GM12878 (cell line): ENCODE measurements around the gene SLCO4A1. TPM values are rescaled to one million over a fixed set of nuclear protein-coding genes. Genes with fewer than 3 reads are reported as not detected.

Source experiments
- ATAC-seq: fragments of 200-7000 bp; cut with Tn5 transposase; 3 replicates; pipeline ENCODE4 v1.9.1; 2020; ENCODE audit warnings: mild to moderate bottlenecking, moderate library complexity
- BruUV-seq: library from RNA; stranded (reverse); fragments of 400-500 nt; replicated peaks from 2 replicates; lab custom pipeline; 2021; lab: Mats Ljungman, UMichigan
- CTCF ChIA-PET: fragments of 300-600 bp; sonication (Branson Sonifier 250); formaldehyde crosslinking; extraction: SDS; loops from one replicate; lab custom pipeline; 2021; ENCODE audit warnings: inconsistent platforms; lab: Yijun Ruan, JAX
- POLR2A ChIA-PET: fragments of 350-600 bp; formaldehyde crosslinking; extraction: SDS; loops from one replicate; lab custom pipeline; 2021; ENCODE audit warnings: inconsistent platforms; lab: Charles Lee
- RAD21 ChIA-PET: fragments of 300-600 bp; sonication (Branson Sonifier 250); formaldehyde crosslinking; loops from one replicate; lab custom pipeline; 2023; ENCODE audit warnings: antibody characterized with exemption; ENCODE audit not compliant: unreplicated experiment; lab: Charles Lee
- SMC1A ChIA-PET: fragments of 300-600 bp; sonication (Branson Sonifier 250); formaldehyde crosslinking; loops from one replicate; lab custom pipeline; 2023; ENCODE audit not compliant: unreplicated experiment, uncharacterized antibody; lab: Charles Lee
- DNase-seq: peaks from one replicate; pipeline ENCODE4 v3.0.0-alpha.2; 2011; ENCODE audit warnings: low read depth, low spot score
- FAIRE-seq: peaks from 3 replicates; lab custom pipeline; 2011; peaks lifted over from hg19 to GRCh38; lab: Jason Lieb, UNC
- H2AFZ ChIP-seq: 2 replicates; pipeline ENCODE4 v1.6.0; 2011; ENCODE audit warnings: low read depth, low read length, control low read depth; ENCODE audit not compliant: control insufficient read depth
- H3K27ac ChIP-seq: 2 replicates; pipeline ENCODE4 v1.5.1; 2011; ENCODE audit warnings: control low read depth; ENCODE audit not compliant: control insufficient read depth, insufficient read depth
- H3K27me3 ChIP-seq, 2 experiments: replicated peaks in 1 of 2; 2 replicates each; pipeline versions ENCODE4 v1.6.0 to v1.6.1; 2011; ENCODE audit warnings: low read length in 1 of 2; ENCODE audit not compliant: control insufficient read depth in 2 of 2, insufficient read depth in 2 of 2
- H3K36me3 ChIP-seq, 2 experiments: 2 replicates each; pipeline ENCODE4 v1.5.1; 2011; ENCODE audit warnings: low read length in 1 of 2; ENCODE audit not compliant: control insufficient read depth in 2 of 2, insufficient read depth in 2 of 2
- H3K4me1 ChIP-seq: 2 replicates; pipeline ENCODE4 v1.6.1; 2011; ENCODE audit warnings: mild to moderate bottlenecking, low read length, moderate library complexity, mixed read lengths; ENCODE audit not compliant: control insufficient read depth, insufficient read depth
- H3K4me2 ChIP-seq: 2 replicates; pipeline ENCODE4 v1.6.0; 2011; ENCODE audit warnings: control low read depth; ENCODE audit not compliant: control insufficient read depth, insufficient read depth
- H3K4me3 ChIP-seq: fragments of 200-600 bp; sonication (generic); 2 replicates; pipeline ENCODE4 v1.5.1; 2016
- H3K79me2 ChIP-seq: 2 replicates; pipeline ENCODE4 v1.6.0; 2011; ENCODE audit warnings: low read length; ENCODE audit not compliant: control insufficient read depth, insufficient read depth
- H3K9ac ChIP-seq: 2 replicates; pipeline ENCODE4 v1.8.0; 2011; ENCODE audit warnings: low read length, control low read depth, mixed read lengths; ENCODE audit not compliant: control insufficient read depth, insufficient read depth
- H3K9me3 ChIP-seq: replicated peaks from 3 replicates; pipeline ENCODE4 v1.5.1; 2011; ENCODE audit warnings: mild to moderate bottlenecking, low read length; ENCODE audit not compliant: control insufficient read depth, insufficient read depth
- H4K20me1 ChIP-seq: 2 replicates; pipeline ENCODE4 v1.6.0; 2011; ENCODE audit not compliant: control insufficient read depth, insufficient read depth
- BCL11A ChIP-seq: IDR thresholded peaks from 2 replicates; pipeline ENCODE4 v1.6.1; 2011; ENCODE audit warnings: low read depth, low read length
- DPF2 ChIP-seq: fragments of 450-650 bp; IDR thresholded peaks from 2 replicates; pipeline ENCODE4 v1.6.1; 2017; ENCODE audit warnings: mild to moderate bottlenecking
- E2F8 ChIP-seq: fragments of 450-650 bp; IDR thresholded peaks from 2 replicates; pipeline ENCODE4 v1.6.1; 2018; ENCODE audit warnings: mild to moderate bottlenecking, low read depth, moderate library complexity; ENCODE audit not compliant: partially characterized antibody
- GABPA ChIP-seq: IDR thresholded peaks from 2 replicates; pipeline ENCODE4 v1.6.1; 2014; ENCODE audit warnings: antibody characterized with exemption, low read depth, mild to moderate bottlenecking, inconsistent platforms
- HDGF ChIP-seq: fragments of 450-650 bp; IDR thresholded peaks from 2 replicates; pipeline ENCODE4 v1.6.1; 2016; ENCODE audit warnings: antibody characterized with exemption
- LARP7 ChIP-seq: fragments of 450-650 bp; IDR thresholded peaks from 2 replicates; pipeline ENCODE4 v1.6.1; 2017; ENCODE audit warnings: mild to moderate bottlenecking
- MAX ChIP-seq: IDR thresholded peaks from 2 replicates; pipeline ENCODE4 v1.6.1; 2012; ENCODE audit warnings: low read depth, low read length, improper control_type of control experiment
- MLLT1 ChIP-seq: fragments of 450-650 bp; IDR thresholded peaks from 2 replicates; pipeline ENCODE4 v1.6.1; 2016; ENCODE audit warnings: mild to moderate bottlenecking
- NBN ChIP-seq: fragments of 450-650 bp; IDR thresholded peaks from 2 replicates; pipeline ENCODE4 v1.6.1; 2016
- NR2C1 ChIP-seq: fragments of 450-650 bp; IDR thresholded peaks from 2 replicates; pipeline ENCODE4 v1.6.1; 2017; ENCODE audit warnings: antibody characterized with exemption, mild to moderate bottlenecking, moderate library complexity
- RB1 ChIP-seq: fragments of 450-650 bp; formaldehyde crosslinking; IDR thresholded peaks from 2 replicates; pipeline ENCODE4 v1.6.1; 2017; ENCODE audit warnings: mild to moderate bottlenecking, borderline replicate concordance
- RUNX3 ChIP-seq: IDR thresholded peaks from 2 replicates; pipeline ENCODE4 v1.6.1; 2012; ENCODE audit warnings: low read length, inconsistent platforms
- SIX5 ChIP-seq: IDR thresholded peaks from 2 replicates; pipeline ENCODE4 v1.6.1; 2011; ENCODE audit warnings: mild to moderate bottlenecking, low read depth, low read length, moderate library complexity; ENCODE audit not compliant: severe bottlenecking
- TAF1 ChIP-seq: IDR thresholded peaks from 2 replicates; pipeline ENCODE4 v1.6.1; 2011; ENCODE audit warnings: mild to moderate bottlenecking, low read depth, low read length, borderline replicate concordance
- ZNF207 ChIP-seq: fragments of 450-650 bp; IDR thresholded peaks from 2 replicates; pipeline ENCODE4 v1.6.1; 2014; ENCODE audit warnings: antibody characterized with exemption, mild to moderate bottlenecking, borderline replicate concordance
- ZNF592 ChIP-seq: fragments of 450-650 bp; IDR thresholded peaks from 2 replicates; pipeline ENCODE4 v1.6.1; 2017; ENCODE audit warnings: mild to moderate bottlenecking, moderate library complexity
- ZZZ3 ChIP-seq: IDR thresholded peaks from 2 replicates; pipeline ENCODE4 v1.6.1; 2011; ENCODE audit warnings: low read depth; ENCODE audit not compliant: control insufficient read depth, insufficient read length
- WGBS: methylation state at CpG from one replicate; pipeline ENCODE4 v1.1.6; 2016; ENCODE audit warnings: low lambda C conversion rate; ENCODE audit not compliant: insufficient replicate concordance, insufficient coverage; ENCODE audit errors: missing lambda C conversion rate; 5-methylcytosine and 5-hydroxymethylcytosine counted together
- in situ Hi-C: fragments of 300-500 bp; cut with MboI; formaldehyde crosslinking; loops from 9 replicates; pipeline ENCODE4 v1.14.3; 2018; ENCODE audit warnings: mixed read lengths
- intact Hi-C: fragments of 100-400 bp; cut with micrococcal nuclease; formaldehyde crosslinking; loops from one replicate; pipeline ENCODE4 v1.14.2; 2022; ENCODE audit not compliant: unreplicated experiment
- polyA plus RNA-seq, 11 experiments: library from polyadenylated mRNA; depleted of rRNA in 4 of 11; unstranded in 6 of 11; stranded (reverse) in 5 of 11; fragments of >200 nt; fragmentation: Nextera tagmentation in 4 of 11; fragmentation: Illumina TruSeq in 1 of 11; extraction: Ambion mirVana in 4 of 11; extraction: Trizol in 1 of 11; gene quantifications; 1 replicate in 1 of 11; 2 replicates in 10 of 11; pipeline versions ENCODE4 v1.2.1 to v1.2.3, GENCODE V29; 2011 to 2016; ENCODE audit warnings: inconsistent platforms in 2 of 11, missing spikeins in 2 of 11, low read depth in 1 of 11
- total RNA-seq, 4 experiments: library from RNA; depleted of rRNA in 3 of 4; stranded (reverse); fragments of >200 nt in 3 of 4; fragmentation: Illumina TruSeq in 1 of 4; extraction: Trizol in 1 of 4; gene quantifications; 2 replicates each; pipeline versions ENCODE4 v1.2.1 to v1.2.3, GENCODE V29; 2013 to 2021

Gene SLCO4A1
- total and polyA plus RNA-seq, 10 of the 15 experiments (the other 5 are each of a cell fraction or from before 2014, with no cell fraction given): 2.1 to 30.7 (median 12.0) TPM

- no peak for TF ChIP-seq ZNF592
- no peak for TF ChIP-seq ZZZ3
- no peak for TF ChIP-seq HDGF
- TF ChIP-seq NBN: no peak
- TF ChIP-seq E2F8: no peak
- no peak for TF ChIP-seq RUNX3
Measured at GRCh38 chr20:62705627-62706026, 63.3 kb downstream of the SLCO4A1 start (continued).

DNA sequence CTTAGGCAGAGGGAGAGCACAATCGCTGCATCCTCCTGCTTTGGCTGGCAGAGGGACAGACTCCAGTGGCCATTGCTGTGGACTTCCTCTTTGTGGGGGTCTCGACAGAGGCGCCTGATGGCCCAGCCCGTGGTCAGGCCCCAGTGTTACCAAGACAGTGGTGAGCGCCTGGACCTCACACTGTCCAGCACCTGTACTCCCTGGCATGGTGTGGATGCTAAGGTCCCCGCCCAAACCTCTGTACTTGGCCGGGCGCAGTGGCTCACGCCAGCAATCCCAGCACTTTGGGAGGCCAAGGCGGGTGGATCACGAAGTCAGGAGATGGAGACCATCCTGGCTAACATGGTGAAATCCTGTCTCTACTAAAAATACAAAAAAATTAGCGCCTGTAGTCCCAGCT lies 64.0 kb downstream of the SLCO4A1 start:
- no peak overlapping the region for H3K4me2 ChIP-seq
- no TSS peak for BruUV-seq
- CTCF ChIA-PET: no interaction called here
- TF ChIP-seq BCL11A: no peak
- TF ChIP-seq RB1: no peak
- no peak for TF ChIP-seq DPF2
- TF ChIP-seq TAF1: no peak
- TF ChIP-seq MLLT1: no peak
- TF ChIP-seq ZNF207: no peak
- no peak for TF ChIP-seq GABPA
- TF ChIP-seq HDGF: no peak
- no peak for TF ChIP-seq NR2C1
- TF ChIP-seq MAX: no peak
- no peak for TF ChIP-seq SIX5
- TF ChIP-seq LARP7: no peak

More for the DNA sequence above, 64.0 kb downstream of the SLCO4A1 start:
- ChIA-PET SMC1A (no interaction called here), POLR2A (no interaction called here), RAD21 (interaction anchor here (0.8 kb wide), 1 partner anchor 88 kb away, joined by 3 read pairs; no protein-coding TSS in a partner anchor)
- Histone ChIP-seq H3K79me2 (no peaks in the 10 kb centered on the region), H3K4me1 (no peaks in the 10 kb centered on the region), H3K27ac (no peak overlapping the region), H3K9ac (no peak overlapping the region), H3K4me3 (no peak overlapping the region), H3K9me3 (no peaks in the 10 kb centered on the region), H2AFZ (no peak overlapping the region), H3K27me3 (peaks cover 0 to 6% of the 10 kb centered on the region in 2 experiments; a peak in 3 of 4 replicates), H3K36me3 (no peaks in the 10 kb centered on the region), H4K20me1 (no peaks in the 10 kb centered on the region)
- no peak for FAIRE-seq
- ATAC-seq: no peak
- intact Hi-C loops (no loop called here), in situ Hi-C loops (no loop called here)
- DNase-seq: no peak
- 46% methylated on average over 12 of the region's 12 CpGs for WGBS
